Hematopoietic multipotent progenitor cell treated with erythropoietin and hydrocortisone succinate and interleukin-3 and kit ligand, for 17 days (in vitro differentiated cells): ENCODE data around the gene PDE6A.
"Not testable (repeated sequence)": the region's sequence is repeated elsewhere in the genome, so short reads cannot be mapped to it uniquely, and the experiment has no call there.

Experiments used
- DNase-seq: peaks from one replicate; pipeline ENCODE4 v3.0.0-alpha.2; 2015; ENCODE audit warnings: low spot score

PDE6A gene

DNA sequence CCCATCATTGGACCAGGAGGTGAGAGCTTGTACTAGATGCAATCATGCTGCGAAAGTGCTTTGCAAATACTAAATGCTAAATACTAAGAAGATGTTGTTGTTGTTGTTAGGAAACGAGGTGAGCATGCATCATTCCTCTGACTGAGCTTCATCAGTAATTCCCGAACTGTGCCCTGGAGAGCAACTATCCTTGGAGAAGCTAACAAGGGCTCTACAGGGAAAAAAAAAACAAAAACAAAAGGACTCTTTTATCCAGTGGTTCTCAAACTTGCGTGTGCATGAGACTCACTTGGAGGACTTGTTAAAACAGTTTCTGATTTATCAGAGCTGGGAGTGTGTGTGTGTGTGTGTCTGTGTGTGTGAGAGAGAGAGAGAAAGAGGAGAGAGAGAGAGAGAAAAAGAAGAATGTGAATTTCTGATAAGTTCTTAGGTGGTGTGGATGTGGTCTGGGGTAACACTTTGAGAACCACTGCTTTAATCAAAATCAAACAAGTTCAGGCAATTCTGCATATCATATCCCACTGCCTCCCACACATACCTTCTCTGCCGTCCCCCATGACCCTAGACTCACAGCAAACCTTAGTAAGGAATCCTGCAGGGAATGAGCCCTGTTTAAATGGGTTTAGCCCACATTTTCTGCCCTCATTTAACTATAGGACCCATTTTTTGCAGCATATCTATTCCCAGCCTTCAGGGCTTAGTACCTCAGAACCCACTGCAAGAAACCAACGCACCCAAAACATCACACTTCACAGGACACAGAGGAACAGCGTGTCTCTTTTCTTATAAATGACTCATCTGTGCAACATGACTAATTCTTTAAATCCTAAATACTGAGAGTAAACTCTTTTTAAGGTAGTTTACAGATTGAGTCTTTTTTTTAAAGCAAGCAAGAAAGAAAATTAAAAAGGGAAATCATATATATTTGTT is 48.9 kb downstream of the PDE6A start:
- DNase-seq, result no peak

DNA sequence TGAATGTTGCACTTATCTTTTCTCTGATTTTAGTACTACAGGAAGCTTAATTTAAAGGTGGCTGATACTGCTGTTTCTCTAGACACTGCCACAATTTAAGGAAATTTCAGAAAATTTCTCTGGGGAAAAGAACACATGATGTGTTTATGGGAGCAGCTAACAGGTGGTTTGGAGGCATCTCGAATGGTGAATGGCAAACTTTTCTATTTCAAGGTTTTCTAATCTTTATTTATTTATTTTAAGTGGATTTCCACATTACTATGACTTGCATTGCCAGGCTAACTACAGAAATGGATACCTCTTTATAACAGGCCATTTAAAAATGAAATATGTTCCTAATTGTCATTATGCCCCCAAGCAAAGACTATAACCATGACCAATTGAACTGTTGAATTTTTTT is 50.4 kb downstream of the PDE6A start:
- DNase-seq, result no peak

DNA sequence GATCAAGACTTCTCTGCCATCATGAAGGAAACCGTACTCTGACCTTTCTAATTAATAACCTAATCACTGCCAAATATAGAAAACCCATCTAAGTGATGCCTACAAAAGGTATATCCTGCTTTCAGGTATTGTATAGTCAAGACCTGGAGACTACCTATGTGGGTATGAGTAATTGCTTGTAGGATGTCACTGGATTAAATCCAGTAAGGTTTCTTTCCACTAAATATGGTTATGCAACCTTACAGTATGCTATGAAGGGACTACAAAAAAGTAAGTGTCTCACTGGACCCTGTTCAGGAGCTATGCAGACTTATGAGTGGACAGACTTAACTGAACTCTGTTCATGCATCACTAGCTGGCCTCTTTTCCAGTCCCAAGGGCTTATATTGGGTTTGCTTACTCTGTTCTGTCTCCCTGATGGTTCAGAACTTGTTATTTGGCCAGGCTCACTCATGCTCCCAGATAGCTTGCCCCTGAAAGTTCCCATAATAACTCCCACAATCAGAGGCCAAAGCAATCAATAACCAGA is 51.1 kb downstream of the PDE6A start:
- no peak for DNase-seq

DNA sequence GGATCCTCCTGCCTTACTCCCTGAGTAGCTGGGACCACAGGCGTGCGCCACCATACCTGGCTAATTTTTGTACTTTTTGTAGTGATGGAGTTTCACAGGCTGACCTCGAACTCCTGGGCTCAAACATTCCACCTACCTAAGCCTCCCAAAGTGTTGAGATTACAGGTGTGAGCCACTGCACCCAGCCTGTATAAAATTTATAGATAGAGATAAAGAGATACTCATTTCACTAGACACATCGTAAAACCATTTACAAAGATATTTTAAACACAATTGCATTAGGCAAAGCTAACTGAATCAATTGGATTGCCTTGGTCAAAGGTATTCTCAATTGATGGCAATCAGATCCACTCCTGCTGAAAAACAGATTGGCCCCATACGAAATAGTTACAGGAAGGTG is 52.0 kb downstream of the PDE6A start:
- DNase-seq, result no peak

DNA sequence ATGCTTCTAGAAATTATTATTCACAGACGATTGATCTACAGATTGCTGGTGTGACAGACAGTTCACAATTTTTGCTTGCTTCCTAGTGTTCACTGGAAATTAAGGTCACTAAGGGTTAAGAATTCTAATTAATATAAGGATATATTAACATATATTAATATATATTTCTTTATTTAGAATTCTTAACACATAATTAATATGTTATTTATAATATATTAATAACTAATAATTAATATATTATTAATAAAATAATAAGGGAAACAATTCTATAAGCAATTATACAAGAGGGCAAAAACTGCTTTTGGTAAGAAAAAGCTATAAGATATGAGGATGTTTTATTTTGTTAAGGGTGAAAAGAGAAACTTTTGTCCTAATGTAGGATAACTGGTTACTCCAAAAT is 56.3 kb downstream of the PDE6A start:
- DNase-seq, result no peak

DNA sequence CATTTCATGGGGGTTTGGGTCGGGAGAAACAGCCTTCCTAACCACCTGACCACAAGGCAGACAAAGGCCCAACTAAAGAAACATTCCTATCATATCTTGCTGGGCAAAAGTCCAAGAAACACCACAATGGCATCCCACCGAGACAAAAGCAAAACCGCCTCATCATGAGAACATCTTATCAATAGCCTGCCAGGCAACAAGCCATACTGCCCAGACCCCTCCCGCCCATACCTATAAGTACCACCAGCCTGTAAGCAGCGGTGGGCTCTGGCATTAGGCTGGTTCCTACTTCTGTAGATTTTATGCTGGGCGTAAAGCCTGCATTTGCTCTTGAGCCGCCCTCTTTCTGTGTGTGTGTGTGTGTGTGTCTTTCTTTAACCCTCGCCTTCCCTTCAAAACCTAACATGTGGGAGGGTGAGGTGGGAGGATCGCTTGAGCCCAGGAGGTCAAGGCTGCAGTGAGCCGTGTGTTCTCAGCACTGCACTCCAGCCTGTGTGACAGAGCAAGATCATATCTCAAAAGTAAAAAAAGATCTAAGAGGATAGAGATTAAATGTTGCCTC is 56.9 kb downstream of the PDE6A start:
- no peak for DNase-seq

DNA sequence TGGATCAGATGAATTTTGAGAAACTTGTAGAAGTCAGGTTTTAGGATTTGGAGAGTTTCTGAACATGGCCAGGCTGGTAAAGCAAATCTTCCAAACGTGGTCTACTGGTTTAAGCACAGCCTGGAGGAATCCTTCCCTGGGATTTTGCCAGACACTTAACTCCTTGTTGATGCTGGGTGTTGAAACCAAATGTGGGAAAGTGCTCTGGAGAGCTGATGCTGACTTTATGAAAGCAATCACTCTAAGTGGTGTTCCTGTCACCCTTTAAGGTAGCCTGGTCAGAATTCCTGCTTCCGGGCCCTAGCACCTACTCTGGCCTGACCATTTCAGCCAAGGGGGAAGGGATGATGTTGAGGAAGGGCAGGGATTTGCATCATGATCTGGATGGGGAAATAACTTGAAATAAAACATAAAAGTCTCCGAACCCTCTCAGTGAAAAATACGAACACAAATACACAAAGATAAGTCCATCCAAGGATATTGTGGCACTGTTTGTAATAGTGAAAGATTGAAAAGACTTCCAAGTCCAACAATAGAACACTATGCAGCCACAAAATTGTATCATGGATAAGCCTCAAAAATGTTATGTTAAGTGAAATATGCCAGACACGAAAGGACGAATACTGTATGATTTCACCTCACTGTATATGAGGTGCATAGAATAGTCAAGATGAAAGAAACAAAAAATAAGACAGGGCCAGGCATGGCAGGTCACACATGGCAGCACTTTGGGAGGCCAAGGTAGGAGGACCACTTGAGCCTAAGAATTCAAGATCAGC is 57.7 kb downstream of the PDE6A start:
- no peak for DNase-seq

DNA sequence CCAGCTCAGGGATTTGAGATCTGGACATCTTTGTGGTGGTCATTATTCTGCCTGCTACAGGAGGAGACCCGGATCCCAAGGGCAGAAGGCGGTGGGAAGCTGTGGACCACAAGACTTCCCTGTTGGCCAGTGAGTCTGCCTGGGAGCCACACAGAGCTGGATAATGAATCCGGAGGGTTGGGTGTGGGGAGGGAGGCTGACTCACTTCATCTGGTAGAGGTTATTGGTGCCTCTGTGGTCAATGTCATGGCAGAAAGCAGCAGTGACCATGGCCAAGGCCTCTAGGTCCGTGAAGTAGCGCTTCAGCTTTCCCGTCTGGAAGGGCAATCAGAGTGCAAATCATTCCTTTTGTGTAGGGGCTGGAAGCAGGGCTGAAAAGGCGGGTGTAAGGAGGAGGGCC is 58.5 kb downstream of the PDE6A start:
- no peak for DNase-seq

DNA sequence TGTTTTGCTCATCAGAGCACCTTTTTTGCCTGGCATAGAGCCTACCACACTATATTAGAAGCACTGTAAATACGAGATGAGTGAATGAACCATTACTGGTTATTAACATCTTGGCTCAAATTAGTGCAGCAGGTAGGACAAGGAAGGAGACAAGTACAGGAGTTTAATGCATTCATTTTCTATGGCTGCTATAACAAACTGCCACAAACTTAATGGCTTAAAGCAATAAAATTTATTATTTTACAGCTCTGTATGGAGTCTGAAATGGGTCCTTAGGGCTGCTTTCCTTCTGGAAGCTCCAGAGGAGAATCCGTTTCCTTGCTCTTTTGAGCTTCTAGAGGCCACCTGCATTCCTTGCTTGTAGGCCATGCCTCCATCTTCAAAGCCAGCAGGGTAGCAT is 59.1 kb downstream of the PDE6A start:
- no peak for DNase-seq

DNA sequence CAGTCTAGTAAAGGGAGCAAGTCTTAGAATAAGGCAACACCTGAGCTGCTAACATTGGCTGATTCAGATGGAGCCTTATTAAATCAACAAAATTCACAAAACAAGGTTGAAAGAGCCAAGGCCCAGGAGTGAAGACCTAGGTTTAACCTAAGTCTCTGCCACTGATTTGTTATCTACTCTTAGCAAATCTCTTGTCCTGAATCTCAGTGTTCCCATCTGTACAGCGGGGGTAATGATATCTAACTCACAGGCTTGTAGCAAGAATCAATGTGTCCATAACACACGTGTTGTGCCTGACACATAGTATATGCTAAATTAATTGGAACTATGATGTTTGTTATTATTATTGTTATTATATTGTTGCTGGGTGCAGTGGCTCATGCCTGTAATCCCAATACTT is 61.0 kb downstream of the PDE6A start:
- DNase-seq, result no peak

DNA sequence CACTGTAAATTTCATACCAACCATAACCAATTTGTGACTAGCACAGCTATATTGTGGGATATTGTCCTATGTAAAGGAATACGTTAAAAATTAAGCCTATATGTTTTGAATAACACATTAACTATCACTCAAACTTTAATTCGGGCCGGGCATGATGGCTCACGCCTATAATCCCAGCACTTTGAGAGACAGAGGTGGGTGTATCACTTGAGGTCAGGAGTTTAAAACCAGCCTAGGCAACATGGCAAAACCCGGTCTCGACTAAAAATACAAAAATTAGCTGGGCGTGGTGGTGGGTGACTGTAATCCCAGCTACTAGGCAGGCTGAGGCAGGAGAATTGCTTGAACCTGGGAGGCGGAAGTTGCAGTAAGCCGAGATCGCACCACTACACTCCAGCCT is 62.0 kb downstream of the PDE6A start:
- DNase-seq, result not testable (repeated sequence)

DNA sequence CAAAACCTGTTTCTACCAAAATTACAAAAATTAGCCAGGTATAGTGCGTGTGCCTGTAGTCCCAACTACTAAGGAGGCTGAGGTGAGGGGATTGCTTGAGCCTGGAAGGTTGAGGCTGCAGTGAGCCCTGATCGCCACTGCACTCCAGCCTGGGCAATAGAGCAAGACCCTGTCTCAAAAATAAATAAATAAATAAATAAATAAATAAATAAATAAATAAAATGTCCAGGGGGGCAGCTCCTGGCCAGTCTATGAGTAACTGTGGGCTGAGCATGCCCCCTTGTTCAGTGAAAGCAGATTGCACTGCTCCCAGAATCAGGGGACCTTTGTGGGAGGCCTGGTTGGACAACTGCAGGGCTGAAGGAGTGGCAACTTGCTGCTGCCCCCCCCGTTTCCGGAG is 62.7 kb downstream of the PDE6A start:
- no peak for DNase-seq

DNA sequence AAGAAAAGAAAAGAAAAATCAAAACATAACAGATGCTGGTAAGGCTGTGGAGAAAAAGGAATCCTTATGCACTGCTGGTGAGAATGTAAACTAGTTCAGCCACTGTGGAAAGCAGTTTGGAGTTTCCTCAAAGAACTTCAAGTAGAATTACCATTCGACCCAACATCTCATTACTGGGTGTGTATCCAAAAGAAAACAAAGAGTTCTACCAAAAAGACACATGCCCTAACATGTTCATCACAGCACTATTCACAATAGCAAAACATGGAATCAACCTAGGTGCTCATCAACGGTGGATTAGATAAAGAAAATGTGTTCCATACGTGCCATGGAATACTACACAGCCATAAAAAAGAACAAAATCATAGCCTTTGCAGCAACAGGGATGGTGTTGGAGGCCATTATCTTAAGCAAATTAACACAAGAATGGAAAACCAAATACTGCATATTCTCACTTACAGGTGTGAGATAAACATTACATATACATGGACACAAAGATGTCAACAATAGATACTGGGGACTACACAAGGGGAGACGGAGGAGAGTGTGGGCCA is 63.4 kb downstream of the PDE6A start:
- no peak for DNase-seq

DNA sequence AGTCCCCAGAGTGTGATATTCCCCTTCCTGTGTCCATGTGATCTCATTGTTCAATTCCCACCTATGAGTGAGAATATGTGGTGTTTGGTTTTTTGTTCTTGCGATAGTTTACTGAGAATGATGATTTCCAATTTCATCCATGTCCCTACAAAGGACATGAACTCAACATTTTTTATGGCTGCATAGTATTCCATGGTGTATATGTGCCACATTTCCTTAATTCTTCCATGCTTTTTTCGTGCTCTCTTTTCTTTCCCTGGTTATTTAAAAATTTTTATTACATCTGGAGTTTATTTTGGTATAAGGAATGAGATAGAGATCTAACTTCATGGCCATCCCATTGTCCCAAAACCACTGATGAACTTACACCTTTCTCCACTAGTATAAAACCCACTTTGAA is 65.0 kb downstream of the PDE6A start:
- not testable (repeated sequence) for DNase-seq

DNA sequence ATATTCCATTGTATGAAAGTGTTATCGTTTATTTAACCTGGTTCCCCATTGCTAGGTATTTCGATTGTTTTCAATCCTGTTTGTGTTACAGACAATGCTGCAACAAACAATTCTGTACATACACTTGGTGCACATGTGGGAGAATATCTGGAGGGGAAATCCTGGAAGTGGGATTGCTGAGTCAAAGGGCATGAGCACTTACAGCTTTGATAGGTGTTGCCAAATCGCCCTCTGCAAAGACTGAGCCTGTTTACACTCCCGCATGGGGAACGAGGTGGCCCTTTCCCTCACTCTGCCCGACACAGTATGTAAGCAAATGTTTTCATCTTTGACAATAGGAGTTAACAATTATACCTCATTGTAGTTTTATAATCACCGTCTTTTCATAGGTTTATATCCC is 66.2 kb downstream of the PDE6A start:
- DNase-seq, result no peak

DNA sequence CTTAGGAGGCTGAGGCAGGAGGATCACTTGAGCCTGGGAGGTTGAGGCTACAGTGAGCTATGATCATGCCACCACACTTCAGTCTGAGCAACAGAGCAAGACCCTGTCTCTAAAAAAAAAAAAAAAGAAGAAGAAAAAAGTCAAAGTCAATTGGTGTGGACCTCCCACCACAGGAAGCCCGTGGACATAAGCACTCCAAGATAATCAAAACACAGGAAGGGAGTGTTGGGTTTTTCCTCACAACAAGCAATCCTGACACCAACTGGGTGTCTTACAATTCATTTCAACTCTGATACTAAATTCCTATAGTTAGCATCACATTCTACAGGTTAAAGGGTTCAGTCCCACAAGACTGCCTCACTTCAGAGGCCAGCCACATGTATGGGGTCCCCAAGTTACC is 70.7 kb downstream of the PDE6A start:
- DNase-seq, result no peak

DNA sequence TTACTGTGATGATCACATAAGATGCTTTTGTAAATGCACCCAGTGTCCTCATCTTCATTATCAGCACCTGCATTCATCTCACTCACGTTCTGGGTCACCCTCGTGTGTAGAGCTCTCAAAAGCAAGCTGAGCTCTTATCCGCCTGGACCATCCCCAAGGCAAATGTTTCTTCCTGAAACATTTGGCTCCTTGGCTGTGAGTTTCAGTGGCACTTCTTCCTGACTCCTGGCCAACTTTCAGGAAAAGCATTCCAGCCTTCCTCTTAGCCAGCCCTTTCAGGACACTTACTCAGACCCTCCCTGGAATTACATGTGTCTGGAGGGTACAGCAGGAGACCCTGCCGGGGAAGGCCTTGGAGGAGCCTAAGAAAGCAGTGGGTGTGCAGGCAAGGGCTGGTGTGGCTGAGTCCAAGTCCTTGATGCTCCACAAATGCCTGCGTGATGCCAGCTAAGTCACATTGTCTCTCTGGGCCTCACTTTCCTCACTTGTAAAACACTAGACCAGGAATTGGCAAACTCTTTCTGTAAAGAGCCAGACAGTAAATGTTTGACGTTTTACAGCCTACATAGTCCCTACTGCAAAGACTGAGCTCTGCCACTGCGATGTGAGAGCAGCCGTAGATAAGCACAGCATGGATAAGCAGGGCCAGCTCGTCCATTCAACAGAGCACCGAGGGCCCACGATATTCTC is 72.1 kb downstream of the PDE6A start:
- no peak for DNase-seq

DNA sequence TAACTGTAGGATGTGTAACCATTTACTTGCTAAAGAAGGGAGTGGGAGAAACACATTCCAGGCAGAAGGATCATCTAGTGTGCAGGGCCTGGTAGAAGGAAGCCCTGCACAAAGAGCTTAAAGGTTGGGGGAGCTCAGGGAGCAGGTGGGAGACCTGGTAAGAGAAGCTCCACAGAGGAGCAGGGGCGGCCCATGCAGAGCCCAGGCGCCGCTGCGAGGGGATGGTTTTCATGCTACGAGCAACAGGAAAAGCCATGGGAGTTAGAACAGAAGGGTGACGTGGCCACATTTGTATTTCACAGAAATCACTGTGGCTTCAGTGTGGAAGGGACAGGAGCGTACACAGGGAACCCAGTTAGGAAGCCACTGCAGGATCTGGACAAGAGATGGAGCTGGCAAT is 73.1 kb downstream of the PDE6A start:
- DNase-seq, result no peak

DNA sequence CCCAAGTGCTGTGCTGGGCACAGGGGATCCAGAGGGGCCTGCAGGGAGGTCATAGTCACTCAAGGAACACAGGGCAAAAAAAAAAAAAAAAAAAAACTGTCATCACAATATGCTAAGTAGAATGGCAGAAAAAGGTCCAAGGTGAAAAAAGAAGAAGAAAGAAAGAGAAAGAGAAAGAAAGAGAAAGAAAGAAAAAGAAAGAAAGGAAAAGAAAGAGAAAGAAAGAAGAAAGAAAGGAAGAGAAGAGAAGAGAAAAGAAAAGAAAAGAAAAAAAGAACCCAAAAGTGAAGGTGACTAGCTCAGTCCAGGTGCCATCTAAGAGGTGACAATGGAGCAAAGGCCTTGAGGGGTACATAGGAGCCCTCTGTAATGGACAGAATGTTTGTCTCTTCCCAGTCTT is 73.9 kb downstream of the PDE6A start:
- DNase-seq, result no peak

DNA sequence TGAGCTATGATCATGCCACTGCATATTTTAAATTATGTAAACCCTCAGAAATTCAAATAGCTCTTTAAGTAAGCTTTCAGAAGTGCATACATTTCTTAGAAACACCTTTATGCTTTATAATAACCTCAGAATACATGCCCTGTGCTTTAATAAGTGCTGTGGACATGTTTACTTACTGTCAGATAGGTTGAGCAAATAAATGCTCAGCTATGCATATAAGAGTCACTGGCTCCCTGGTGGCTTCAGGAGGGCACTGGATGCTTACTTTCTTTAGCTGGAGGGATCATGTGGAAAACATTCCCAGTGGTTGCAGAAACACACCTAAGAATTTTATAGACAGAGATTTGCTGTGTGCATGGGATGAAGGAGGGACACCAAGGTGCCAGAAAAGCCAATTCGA is 74.4 kb downstream of the PDE6A start:
- DNase-seq, result no peak

DNA sequence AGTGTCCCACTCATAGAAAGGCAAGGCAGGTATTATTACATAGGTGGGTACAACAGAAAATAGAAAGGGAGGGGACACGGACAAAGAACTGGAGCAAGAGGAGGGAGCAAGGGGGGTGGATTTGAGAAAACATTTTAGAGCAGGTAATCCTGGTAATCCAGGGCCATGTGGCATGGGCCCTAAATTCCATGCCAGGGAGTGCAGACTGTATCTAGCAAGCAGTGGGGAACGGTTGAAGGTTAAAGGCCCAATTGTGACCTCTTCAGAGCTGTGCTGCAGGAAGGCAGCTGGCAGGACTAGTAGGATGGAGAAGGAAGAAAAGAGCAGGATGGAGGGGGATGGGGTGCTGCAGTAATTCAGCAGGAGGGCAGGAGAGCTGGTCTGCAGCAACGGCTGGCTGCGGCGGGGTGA is 75.2 kb downstream of the PDE6A start:
- no peak for DNase-seq

DNA sequence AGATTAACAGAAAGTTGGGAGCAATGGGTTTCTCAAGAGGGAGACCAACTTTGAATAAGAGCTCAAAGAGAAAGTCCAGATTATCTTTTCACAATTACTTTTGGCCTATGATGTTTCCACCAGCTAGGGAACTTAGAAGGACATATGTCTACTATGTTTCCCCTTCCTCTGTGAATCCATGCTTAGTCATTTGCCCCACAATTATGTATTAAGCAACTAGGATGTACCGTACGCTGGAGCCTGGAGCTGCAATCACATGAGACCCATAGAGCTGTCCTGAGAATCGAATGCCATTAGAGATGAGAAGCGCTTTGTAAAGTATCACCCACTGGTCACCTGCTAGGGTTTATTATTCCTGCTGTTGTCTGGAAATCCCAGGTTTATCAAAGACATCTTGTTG is 78.8 kb downstream of the PDE6A start:
- DNase-seq, result no peak
